ENCODE measurements around the gene OGT. TPM values are rescaled to one million over a fixed set of nuclear protein-coding genes. Genes with fewer than 3 reads are reported as not detected.
"Not testable (repeated sequence)": the region's sequence is repeated elsewhere in the genome, so short reads cannot be mapped to it uniquely, and the experiment has no call there.

OGT gene
- total RNA-seq: 108 to 138 TPM (median 138 TPM) in 3 replicates
- long read RNA-seq, full-length matches to known transcripts: 26 of 52 reads
- long read RNA-seq, partial matches to known transcripts: 14 of 52 reads
- long read RNA-seq, other reads (novel, unspliced or antisense): 12 of 52 reads

GRCh38 chrX:71532753-71533425 is at the start of gene OGT:
Gene OGT, plus strand, starts transcription at chrX:71533104. Its CDS starts 196 bp downstream, at chrX:71533300.
- peak; percentile 96 for DNase-seq (ENCODE audit: low spot score)
- Mint-ChIP-seq H3K27me3 (ENCODE audit: low read depth) (no peaks in the 10 kb centered on the region), H3K4me1 (ENCODE audit: low read depth) (peaks cover 19% of the 10 kb centered on the region), H3K27ac (ENCODE audit: unreplicated experiment) (peak within 1 kb of the TSS; percentile 98), H3K36me3 (ENCODE audit: low read depth) (no peaks in the 10 kb centered on the region), H3K4me3 (ENCODE audit: unreplicated experiment) (peak within 1 kb of the TSS; percentile 90), H3K9me3 (ENCODE audit: low read depth) (peaks cover 18% of the 10 kb centered on the region)
- TF ChIP-seq CTCF (IDR thresholded peaks at IDR 0.05): no peak

GRCh38 chrX:71487814-71488213 is 45.1 kb upstream of the OGT start:
- H3K27ac Mint-ChIP-seq (ENCODE audit: unreplicated experiment): no peak overlapping the region
- no peak for TF ChIP-seq CTCF (IDR thresholded peaks at IDR 0.05)
- peaks cover 2% of the 10 kb centered on the region for H3K36me3 Mint-ChIP-seq (ENCODE audit: low read depth)
- H3K4me3 Mint-ChIP-seq (ENCODE audit: unreplicated experiment): no peak overlapping the region
- DNase-seq (ENCODE audit: low spot score): no peak
- H3K27me3 Mint-ChIP-seq (ENCODE audit: low read depth): no peaks in the 10 kb centered on the region
- no peaks in the 10 kb centered on the region for H3K4me1 Mint-ChIP-seq (ENCODE audit: low read depth)
- peaks cover 6% of the 10 kb centered on the region for H3K9me3 Mint-ChIP-seq (ENCODE audit: low read depth)

- Mint-ChIP-seq H3K9me3 (ENCODE audit: low read depth) (peaks cover 10% of the 10 kb centered on the region), H3K27me3 (ENCODE audit: low read depth) (no peaks in the 10 kb centered on the region), H3K27ac (ENCODE audit: unreplicated experiment) (no peak overlapping the region), H3K4me3 (ENCODE audit: unreplicated experiment) (no peak overlapping the region), H3K36me3 (ENCODE audit: low read depth) (peaks cover 2% of the 10 kb centered on the region), H3K4me1 (ENCODE audit: low read depth) (no peaks in the 10 kb centered on the region)
- no peak for TF ChIP-seq CTCF (IDR thresholded peaks at IDR 0.05)
- DNase-seq (ENCODE audit: low spot score): no peak
Observed at GRCh38 chrX:71489540-71489939, 43.4 kb upstream of the OGT start.

- no peak for TF ChIP-seq CTCF (IDR thresholded peaks at IDR 0.05)
- peak; percentile 90 for DNase-seq (ENCODE audit: low spot score)
- H3K4me3 Mint-ChIP-seq (ENCODE audit: unreplicated experiment): no peak overlapping the region
- H3K4me1 Mint-ChIP-seq (ENCODE audit: low read depth): no peaks in the 10 kb centered on the region
- no peaks in the 10 kb centered on the region for H3K27me3 Mint-ChIP-seq (ENCODE audit: low read depth)
- no peak overlapping the region for H3K27ac Mint-ChIP-seq (ENCODE audit: unreplicated experiment)
- peaks cover 11% of the 10 kb centered on the region for H3K9me3 Mint-ChIP-seq (ENCODE audit: low read depth)
- H3K36me3 Mint-ChIP-seq (ENCODE audit: low read depth): peaks cover 2% of the 10 kb centered on the region
Observed at GRCh38 chrX:71492231-71493065, 40.5 kb upstream of the OGT start.

- Mint-ChIP-seq H3K36me3 (ENCODE audit: low read depth) (peaks cover 2% of the 10 kb centered on the region), H3K27me3 (ENCODE audit: low read depth) (no peaks in the 10 kb centered on the region), H3K27ac (ENCODE audit: unreplicated experiment) (no peak overlapping the region), H3K4me3 (ENCODE audit: unreplicated experiment) (no peak overlapping the region), H3K9me3 (ENCODE audit: low read depth) (peaks cover 8% of the 10 kb centered on the region), H3K4me1 (ENCODE audit: low read depth) (no peaks in the 10 kb centered on the region)
- no peak for TF ChIP-seq CTCF (IDR thresholded peaks at IDR 0.05)
- DNase-seq (ENCODE audit: low spot score): no peak
Observed at GRCh38 chrX:71493111-71493613, 39.7 kb upstream of the OGT start.

- not testable (repeated sequence) for H3K9me3 Mint-ChIP-seq (ENCODE audit: low read depth); H3K4me3 Mint-ChIP-seq (ENCODE audit: unreplicated experiment); H3K4me1 Mint-ChIP-seq (ENCODE audit: low read depth); DNase-seq (ENCODE audit: low spot score); H3K27ac Mint-ChIP-seq (ENCODE audit: unreplicated experiment); H3K27me3 Mint-ChIP-seq (ENCODE audit: low read depth); H3K36me3 Mint-ChIP-seq (ENCODE audit: low read depth)
Observed at GRCh38 chrX:71495979-71496378, 36.9 kb upstream of the OGT start.

Data from chondrocyte (in vitro differentiated cells).